PFSK-1 (cell line): ENCODE results near the gene CACNA2D4.

Experiments
- FOXP2 ChIP-seq: optimal IDR thresholded peaks from 2 replicates; pipeline ENCODE3; 2011; ENCODE audit warnings: borderline replicate concordance, control low read depth, inconsistent platforms; ENCODE audit not compliant: insufficient read depth; ENCODE audit errors: extremely low read length, extremely low read depth
- POLR2AphosphoS5 ChIP-seq: IDR thresholded peaks from 2 replicates; pipeline ENCODE4 v1.6.1; 2012; ENCODE audit warnings: low read depth, mild to moderate bottlenecking, control low read depth, low read length, moderate library complexity
- SIN3A ChIP-seq: IDR thresholded peaks from 2 replicates; pipeline ENCODE4 v1.6.1; 2012; ENCODE audit warnings: mild to moderate bottlenecking, low read length, moderate library complexity, borderline replicate concordance; ENCODE audit not compliant: insufficient read depth
- TAF1 ChIP-seq: IDR thresholded peaks from 2 replicates; pipeline ENCODE4 v1.6.1; 2012; ENCODE audit warnings: low read length, control low read depth, borderline replicate concordance; ENCODE audit not compliant: insufficient read depth
- TF ChIP-seq, protein P1 (sequence below), 2 experiments: IDR thresholded peaks; 2 replicates each; pipeline versions ENCODE4 v1.6.1 to v1.8.0; 2011 to 2012; ENCODE audit warnings: low read depth in 2 of 2, low read length in 2 of 2, control low read depth in 1 of 2, inconsistent platforms in 1 of 2, mild to moderate bottlenecking in 1 of 2, moderate library complexity in 1 of 2; ENCODE audit not compliant: insufficient read depth in 1 of 2

DNA sequence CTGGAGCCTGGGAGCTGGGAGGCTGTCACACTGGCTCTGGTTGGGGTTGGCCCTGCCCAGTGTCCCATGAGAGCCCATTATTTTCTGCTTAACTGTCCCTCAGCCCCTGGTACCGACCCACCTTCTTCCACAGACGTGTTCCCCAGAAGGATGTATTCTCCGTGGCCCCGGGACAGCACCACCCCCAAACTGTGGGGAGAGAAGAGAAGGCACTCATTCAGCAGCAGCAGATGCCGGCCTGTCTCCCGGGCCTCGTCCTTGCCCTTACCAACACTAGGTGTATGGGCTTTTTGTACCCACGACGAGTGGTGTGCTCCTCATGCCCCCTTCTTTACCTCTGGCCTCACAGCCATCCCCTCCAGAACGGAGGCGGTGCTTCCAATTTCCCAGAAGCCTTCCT is 60.0 kb downstream of the CACNA2D4 start:
- TF ChIP-seq SIN3A (no peak), POLR2AphosphoS5 (no peak), TAF1 (no peak), FOXP2 (no peak)
- TF ChIP-seq, protein P1, sequence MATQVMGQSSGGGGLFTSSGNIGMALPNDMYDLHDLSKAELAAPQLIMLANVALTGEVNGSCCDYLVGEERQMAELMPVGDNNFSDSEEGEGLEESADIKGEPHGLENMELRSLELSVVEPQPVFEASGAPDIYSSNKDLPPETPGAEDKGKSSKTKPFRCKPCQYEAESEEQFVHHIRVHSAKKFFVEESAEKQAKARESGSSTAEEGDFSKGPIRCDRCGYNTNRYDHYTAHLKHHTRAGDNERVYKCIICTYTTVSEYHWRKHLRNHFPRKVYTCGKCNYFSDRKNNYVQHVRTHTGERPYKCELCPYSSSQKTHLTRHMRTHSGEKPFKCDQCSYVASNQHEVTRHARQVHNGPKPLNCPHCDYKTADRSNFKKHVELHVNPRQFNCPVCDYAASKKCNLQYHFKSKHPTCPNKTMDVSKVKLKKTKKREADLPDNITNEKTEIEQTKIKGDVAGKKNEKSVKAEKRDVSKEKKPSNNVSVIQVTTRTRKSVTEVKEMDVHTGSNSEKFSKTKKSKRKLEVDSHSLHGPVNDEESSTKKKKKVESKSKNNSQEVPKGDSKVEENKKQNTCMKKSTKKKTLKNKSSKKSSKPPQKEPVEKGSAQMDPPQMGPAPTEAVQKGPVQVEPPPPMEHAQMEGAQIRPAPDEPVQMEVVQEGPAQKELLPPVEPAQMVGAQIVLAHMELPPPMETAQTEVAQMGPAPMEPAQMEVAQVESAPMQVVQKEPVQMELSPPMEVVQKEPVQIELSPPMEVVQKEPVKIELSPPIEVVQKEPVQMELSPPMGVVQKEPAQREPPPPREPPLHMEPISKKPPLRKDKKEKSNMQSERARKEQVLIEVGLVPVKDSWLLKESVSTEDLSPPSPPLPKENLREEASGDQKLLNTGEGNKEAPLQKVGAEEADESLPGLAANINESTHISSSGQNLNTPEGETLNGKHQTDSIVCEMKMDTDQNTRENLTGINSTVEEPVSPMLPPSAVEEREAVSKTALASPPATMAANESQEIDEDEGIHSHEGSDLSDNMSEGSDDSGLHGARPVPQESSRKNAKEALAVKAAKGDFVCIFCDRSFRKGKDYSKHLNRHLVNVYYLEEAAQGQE (IDR thresholded peaks at IDR 0.05; ENCODE audit: insufficient read depth in 1 of 2, low read depth in 2 of 2, low read length in 2 of 2) = no peak
